GM18951 (cell line): Measurements from ENCODE around the gene CHDH.

ENCODE experiments used
- POLR2A ChIP-seq: IDR thresholded peaks from 4 replicates; pipeline ENCODE4 v1.6.1; 2011; ENCODE audit warnings: mild to moderate bottlenecking; ENCODE audit not compliant: insufficient read length, insufficient read depth; ENCODE audit errors: extremely low read depth
- in situ Hi-C: fragments of 300-500 bp; cut with MboI; formaldehyde crosslinking; loops from one replicate; pipeline ENCODE4 v1.12.0; 2022; ENCODE audit warnings: low sequenced_read_pairs, mixed read lengths, inconsistent platforms; ENCODE audit not compliant: unreplicated experiment

CHDH gene

DNA sequence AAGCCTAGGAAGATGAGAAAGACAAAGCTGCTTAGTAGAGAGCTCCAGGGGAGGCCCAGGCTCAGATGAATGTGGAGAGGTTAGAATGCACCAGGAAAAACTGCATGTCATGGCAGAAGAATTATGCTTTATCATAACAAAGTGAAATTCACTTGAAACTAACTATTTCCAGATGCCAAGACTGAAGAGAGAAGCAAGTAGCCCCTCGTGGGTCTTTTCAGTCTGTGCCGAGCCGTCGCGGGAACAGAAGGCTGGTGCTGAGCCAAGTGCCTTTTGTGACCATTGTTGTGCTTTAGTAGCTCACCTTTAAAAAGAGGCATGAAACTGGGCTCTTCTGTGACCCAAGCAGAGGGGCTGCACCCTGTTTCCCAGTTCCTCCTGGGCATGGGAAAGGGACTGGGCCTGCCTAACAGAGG is 73.2 kb downstream of the CHDH start:
- in situ Hi-C loops, result no loop called here

DNA sequence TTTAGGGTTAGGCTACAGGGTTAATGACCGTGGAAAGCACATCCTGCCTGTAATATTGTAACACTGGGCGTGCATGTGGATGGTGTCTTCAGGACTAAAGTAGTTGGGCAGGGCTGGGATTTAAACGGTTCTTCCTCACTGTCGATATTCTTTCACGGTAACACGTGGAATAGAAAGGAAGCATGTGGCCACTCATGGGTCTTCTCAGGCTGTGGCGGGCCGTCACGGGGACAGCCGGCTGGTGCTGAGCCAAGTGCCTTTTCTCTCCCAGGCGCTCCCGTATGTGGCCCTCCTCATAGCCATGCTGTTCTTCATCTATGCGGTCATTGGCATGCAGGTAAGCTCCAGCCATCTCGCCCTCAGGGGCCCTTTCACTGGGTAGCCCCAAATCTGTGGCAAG is 73.7 kb downstream of the CHDH start:
- TF ChIP-seq POLR2A, result no peak
- in situ Hi-C loops, result no loop called here

More for the DNA sequence above, 73.2 kb downstream of the CHDH start:
- TF ChIP-seq POLR2A, result no peak

DNA sequence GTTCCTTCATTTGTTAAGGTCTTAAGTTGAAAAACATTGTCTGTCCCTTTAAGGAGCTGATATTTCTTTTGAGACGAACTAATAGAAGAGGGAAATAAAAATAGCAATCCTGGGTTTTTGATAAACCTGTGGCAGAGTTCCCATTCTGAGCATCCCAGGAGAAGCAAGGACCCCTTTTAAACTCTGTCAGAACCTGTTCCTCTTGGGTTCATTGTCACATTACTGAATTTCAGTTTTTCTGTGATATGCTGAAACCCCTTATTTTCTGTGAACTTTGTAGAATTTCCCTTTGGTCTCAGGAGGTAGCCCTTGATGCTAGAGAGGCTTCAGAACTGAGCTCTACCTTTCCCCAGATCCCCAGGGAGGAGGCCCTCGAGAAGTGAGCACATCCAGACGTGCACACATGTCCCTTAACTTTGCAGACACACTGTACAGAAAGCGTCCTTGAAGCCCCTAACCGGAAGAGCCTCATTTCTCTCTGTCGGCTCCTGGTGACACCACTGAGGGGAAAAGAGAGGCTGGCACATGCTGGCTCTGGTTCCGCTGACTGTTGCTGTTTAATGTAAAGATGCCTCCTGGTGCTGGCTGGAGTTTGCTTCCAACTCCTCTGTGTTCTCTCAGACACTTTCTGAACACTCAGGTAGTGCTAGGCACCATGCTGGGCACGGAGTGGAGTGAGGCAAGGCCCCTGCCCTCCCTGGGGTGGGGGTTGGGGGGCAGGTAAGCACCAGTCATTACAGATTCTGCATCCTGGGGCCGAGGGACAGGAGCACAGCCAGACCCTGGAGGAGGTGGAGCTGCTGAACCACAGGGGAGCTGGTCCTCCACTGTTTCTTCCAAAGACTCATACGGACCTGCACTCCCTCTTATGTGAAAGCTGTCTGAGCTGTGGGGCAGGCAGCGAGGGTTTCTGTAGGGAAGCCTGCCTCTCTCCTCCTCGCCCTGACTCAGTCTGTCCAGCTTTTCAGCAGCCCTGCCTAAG is 77.5 kb downstream of the CHDH start:
- TF ChIP-seq POLR2A, result no peak
- in situ Hi-C loops, result no loop called here

DNA sequence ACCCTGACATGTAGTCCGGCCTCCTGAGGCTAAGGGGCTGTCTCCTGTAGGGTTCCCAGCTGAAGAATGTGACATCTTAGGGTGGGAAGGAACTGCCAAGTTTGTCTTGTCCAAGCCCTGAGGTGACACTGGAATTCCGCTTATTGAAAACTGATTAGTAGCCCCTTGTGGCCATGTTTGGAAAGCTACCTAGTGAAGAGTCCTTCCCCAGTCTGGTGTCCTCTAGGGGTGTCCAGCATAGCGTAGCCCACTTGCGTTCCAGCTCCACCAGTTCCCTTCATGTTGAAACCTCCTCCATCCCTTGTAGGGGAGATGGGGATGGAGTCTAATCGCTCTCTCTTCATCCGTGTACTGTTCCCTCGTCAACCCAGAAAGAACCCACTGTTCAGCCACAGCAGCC is 79.5 kb downstream of the CHDH start:
- TF ChIP-seq POLR2A, result no peak
- in situ Hi-C loops, result no loop called here

DNA sequence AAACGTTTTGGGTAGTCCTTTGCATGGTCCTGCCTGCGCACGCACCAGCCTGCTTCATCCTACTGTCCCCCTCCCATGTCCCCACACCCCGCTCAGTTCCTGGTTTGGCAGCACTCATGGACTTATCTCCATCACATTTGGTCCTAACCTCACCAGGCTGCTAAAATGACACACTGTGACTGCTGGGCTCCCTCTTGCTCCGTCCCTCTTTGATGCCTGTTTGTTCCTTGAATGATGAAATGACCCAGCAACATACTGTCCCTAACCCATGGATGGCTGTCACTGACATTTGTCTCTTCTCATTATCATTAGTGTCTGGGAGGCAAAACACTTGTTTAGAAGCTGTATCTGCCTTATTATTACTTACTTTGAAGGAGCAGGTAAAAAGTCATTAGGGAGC is 80.5 kb downstream of the CHDH start:
- in situ Hi-C loops, result no loop called here
- TF ChIP-seq POLR2A, result no peak

DNA sequence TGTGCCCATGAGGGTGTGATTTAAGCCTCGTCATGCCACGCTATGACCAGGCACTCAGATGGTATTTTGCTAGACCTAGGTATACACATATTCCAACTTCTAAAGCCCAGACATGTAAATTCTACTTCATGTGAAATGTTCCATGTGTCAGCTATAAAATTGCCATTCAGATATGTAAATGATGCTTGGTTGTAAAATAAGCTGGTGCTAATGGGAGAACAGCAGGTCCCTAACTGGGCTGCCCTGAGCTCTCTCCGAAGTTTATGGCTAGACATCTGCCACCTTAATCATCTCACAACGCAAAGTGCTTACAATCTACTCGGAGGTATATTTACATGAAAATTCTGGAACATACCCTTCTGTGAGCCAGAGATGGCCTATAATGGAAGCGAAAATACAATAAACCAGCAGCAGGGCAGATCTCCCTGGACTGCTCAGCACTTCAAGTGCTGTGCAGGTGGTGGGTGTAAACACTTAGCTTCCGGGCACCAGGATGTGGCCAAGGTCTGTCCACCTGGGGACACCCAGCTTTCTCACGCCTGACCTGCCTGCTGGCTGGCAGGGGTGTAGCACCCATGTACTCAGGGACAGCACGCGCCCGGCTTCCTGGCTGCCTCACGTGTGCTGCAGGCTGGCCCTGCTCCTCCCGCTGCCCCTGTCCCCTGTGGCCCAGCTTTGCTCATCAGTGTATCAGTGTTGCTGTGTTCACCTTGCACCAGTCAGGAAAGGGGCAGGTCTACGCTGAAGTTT is 82.0 kb downstream of the CHDH start:
- in situ Hi-C loops, result no loop called here
- TF ChIP-seq POLR2A, result no peak

DNA sequence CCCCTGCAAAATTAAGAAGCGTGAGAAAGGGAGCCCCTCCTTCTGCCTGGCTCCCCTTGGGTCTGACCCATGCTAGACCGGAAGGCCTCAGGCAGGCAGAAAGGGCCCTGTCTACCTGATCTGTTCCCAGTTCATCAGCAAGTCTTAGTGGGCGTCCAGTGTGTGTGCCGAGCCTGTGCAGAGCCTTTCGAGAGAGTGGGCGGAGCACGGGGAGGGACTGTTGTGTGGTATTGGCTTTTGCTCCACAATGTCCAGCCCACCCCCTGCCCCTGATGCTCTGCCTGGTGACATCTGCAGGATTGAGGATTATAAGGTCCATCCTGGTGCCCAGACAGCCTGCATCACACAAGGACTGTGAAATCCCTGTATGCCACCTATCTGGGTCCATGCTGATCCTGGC is 82.9 kb downstream of the CHDH start:
- no peak for TF ChIP-seq POLR2A

More for the DNA sequence above, 82.9 kb downstream of the CHDH start:
- in situ Hi-C loops, result no loop called here
